Lower leg skin (tissue), 3 donors: ENCODE data around the gene ANAPC16.

ENCODE experiments used
- CTCF ChIP-seq, 3 donors: fragments of 450-650 bp; IDR thresholded peaks; one replicate each; pipeline ENCODE4 v1.5.1; 2016; ENCODE audit warnings: antibody characterized with exemption in 3 of 3, mild to moderate bottlenecking in 3 of 3, moderate library complexity in 2 of 3
- POLR2A ChIP-seq, 2 donors: fragments of 450-650 bp; IDR thresholded peaks; one replicate each; pipeline ENCODE4 v1.6.1; 2016 to 2017; ENCODE audit warnings: antibody characterized with exemption in 2 of 2, mild to moderate bottlenecking in 1 of 2, moderate library complexity in 1 of 2

GRCh38 chr10:72204724-72205123 is 11.1 kb upstream of the ANAPC16 start:
- TF ChIP-seq CTCF (IDR thresholded peaks at IDR 0.05) (no peak), POLR2A (IDR thresholded peaks at IDR 0.05) (no peak)
